ENCODE results near the gene PPT1.

PPT1 gene

DNA sequence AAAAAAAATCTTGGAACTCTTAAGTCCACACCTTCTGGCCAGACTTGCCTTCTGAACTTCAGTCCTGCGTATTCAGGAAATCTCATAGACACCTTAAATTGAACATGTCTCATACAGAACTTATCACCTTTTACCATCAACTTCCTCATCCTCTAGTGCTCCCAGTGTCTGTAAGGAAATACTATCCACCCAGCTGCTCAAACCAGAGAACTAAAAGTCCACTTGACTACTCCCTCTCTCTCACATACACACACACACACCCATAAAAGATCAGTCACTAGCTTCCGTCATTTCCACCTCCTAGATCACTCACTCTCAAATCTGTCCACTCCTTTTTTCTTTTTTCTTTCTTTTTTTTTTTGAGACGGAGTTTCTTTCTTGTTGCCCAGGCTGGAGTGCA, 67.4 kb downstream of the PPT1 start:
- DNase-seq (ENCODE audit: low spot score): no peak

DNA sequence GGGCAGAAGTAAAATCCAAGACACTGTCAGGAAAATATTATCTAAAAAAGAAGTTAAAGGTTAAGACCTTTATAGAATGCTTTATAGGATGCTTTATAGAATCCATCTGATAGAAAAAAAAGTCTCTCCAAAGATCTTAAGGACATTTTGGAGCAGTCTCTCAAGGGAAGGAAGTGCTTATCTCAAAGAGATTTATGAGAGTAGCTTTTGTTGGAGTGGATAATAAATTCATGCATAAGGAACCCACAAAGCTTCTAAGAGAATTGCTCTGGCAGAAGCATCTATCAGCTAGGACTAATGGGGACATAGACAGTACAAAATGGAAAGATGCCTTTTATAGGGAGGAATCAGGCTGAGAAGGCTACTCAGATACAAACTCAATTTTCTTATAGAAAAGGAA, 69.4 kb downstream of the PPT1 start:
- no peak for DNase-seq (ENCODE audit: low spot score)

DNA sequence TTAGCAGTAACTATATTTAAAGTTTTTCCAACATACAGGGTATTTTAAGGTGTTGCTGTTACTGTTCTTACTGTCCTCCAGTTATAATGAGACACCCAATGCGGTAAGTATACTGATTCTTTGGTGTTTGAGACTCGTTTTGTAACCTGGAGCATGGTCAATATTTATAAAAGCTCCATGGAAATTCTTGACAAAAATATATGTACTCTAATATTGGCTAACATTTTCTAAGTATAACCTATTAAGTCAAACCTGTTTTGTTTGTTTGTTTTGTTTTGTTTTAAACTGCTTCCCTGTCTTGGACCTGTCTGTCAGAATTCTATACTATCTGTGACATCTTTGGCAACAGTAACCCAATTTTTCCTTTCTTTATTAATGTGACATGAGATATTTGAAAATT, 72.4 kb downstream of the PPT1 start:
- no peak for DNase-seq (ENCODE audit: low spot score)

- DNase-seq (ENCODE audit: low spot score): no peak
These were observed 73.6 kb downstream of the PPT1 start for GRCh38 chr1:40023379-40023944.

Measured in hematopoietic multipotent progenitor cell treated with erythropoietin and hydrocortisone succinate and interleukin-3 and kit ligand, for 15 days (in vitro differentiated cells).